ENCODE measurements around the gene SDE2. TPM values are rescaled to one million over a fixed set of nuclear protein-coding genes. Genes with fewer than 3 reads are reported as not detected.
A peak's percentile ranks its signal among the peaks of the same experiment; 100 is the strongest.

Gene SDE2
- total RNA-seq, 2 experiments from 2014 or later: 14.9 to 15.5 TPM

- DNase-seq (no peak), ATAC-seq (peak; percentile 1)
- POLR2A ChIA-PET: interaction anchor here (0.6 to 3.1 kb wide), 16 partner anchors 12 to 571 kb away, joined by 3 to 43 read pairs (median 4); partner anchors contain the start of genes H3-3A, LBR, PYCR2 and SRP9
- CTCF ChIA-PET: interaction anchor here (0.6 to 3.9 kb wide), 6 partner anchors 11 to 1850 kb away, joined by 3 to 36 read pairs (median 6); no protein-coding TSS in a partner anchor
- Mint-ChIP-seq H3K9me3 (peaks cover 2% of the 10 kb centered on the region), H3K36me3 (ENCODE audit: low read depth) (peaks cover 24% of the 10 kb centered on the region), H3K27ac (peak overlapping the region; percentile 100), H3K4me3 (peak overlapping the region; percentile 98), H3K27me3 (no peaks in the 10 kb centered on the region), H3K4me1 (ENCODE audit: low read depth) (peaks cover 62% of the 10 kb centered on the region)
- intact Hi-C loops (cut with micrococcal nuclease): loop anchor here (1.0 kb wide), 1 partner anchor 65 kb away; no protein-coding TSS in a partner anchor
- TF ChIP-seq CTCF (IDR thresholded peaks at IDR 0.05): no peak
Observed at GRCh38 chr1:225998560-225999226, 450 bp downstream of the SDE2 start.

- intact Hi-C loops (cut with micrococcal nuclease): no loop called here
- no peak for ATAC-seq
- H3K27ac Mint-ChIP-seq: peak overlapping the region; percentile 64
- ChIA-PET CTCF (interaction anchor here (0.8 to 3.9 kb wide), 4 partner anchors 10 to 68 kb away, joined by 4 to 36 read pairs (median 6); no protein-coding TSS in a partner anchor), POLR2A (interaction anchor here (0.7 to 1.7 kb wide), 7 partner anchors 10 to 85 kb away, joined by 3 to 9 read pairs (median 3); no protein-coding TSS in a partner anchor)
- H3K27me3 Mint-ChIP-seq: no peaks in the 10 kb centered on the region
- peaks cover 50% of the 10 kb centered on the region for H3K4me1 Mint-ChIP-seq (ENCODE audit: low read depth)
- DNase-seq: peak; percentile 38
- peaks cover 31% of the 10 kb centered on the region for H3K36me3 Mint-ChIP-seq (ENCODE audit: low read depth)
- H3K4me3 Mint-ChIP-seq: peak overlapping the region; percentile 98
- no peaks in the 10 kb centered on the region for H3K9me3 Mint-ChIP-seq
- TF ChIP-seq CTCF (IDR thresholded peaks at IDR 0.05): no peak
Observed at GRCh38 chr1:225996946-225997545, 2.1 kb downstream of the SDE2 start.

GRCh38 chr1:225995919-225996864, 3.0 kb downstream of the SDE2 start:
- DNase-seq (no peak), ATAC-seq (no peak)
- peak overlapping the region; percentile 48 for H3K4me3 Mint-ChIP-seq
- H3K27ac Mint-ChIP-seq: peak overlapping the region; percentile 84
- no peaks in the 10 kb centered on the region for H3K27me3 Mint-ChIP-seq
- no peaks in the 10 kb centered on the region for H3K9me3 Mint-ChIP-seq
- peaks cover 53% of the 10 kb centered on the region for H3K4me1 Mint-ChIP-seq (ENCODE audit: low read depth)
- ChIA-PET POLR2A (interaction anchor here (0.9 to 1.7 kb wide), 3 partner anchors 9 to 71 kb away, joined by 3 to 6 read pairs (median 3); no protein-coding TSS in a partner anchor), CTCF (interaction anchor here (0.8 to 3.9 kb wide), 4 partner anchors 9 to 69 kb away, joined by 3 to 36 read pairs (median 6); no protein-coding TSS in a partner anchor)
- intact Hi-C loops (cut with micrococcal nuclease): no loop called here
- TF ChIP-seq CTCF (IDR thresholded peaks at IDR 0.05): no peak
- H3K36me3 Mint-ChIP-seq (ENCODE audit: low read depth): peaks cover 39% of the 10 kb centered on the region

- no peaks in the 10 kb centered on the region for H3K27me3 Mint-ChIP-seq
- peak overlapping the region; percentile 75 for H3K27ac Mint-ChIP-seq
- intact Hi-C loops (cut with micrococcal nuclease): no loop called here
- POLR2A ChIA-PET: interaction anchor here (0.9 to 1.7 kb wide), 4 partner anchors 19 to 92 kb away, joined by 3 to 6 read pairs (median 4); partner anchors contain the start of gene H3-3A
- peaks cover 51% of the 10 kb centered on the region for H3K4me1 Mint-ChIP-seq (ENCODE audit: low read depth)
- DNase-seq (no peak), ATAC-seq (peak; percentile 59)
- H3K4me3 Mint-ChIP-seq: peak overlapping the region; percentile 11
- peaks cover 50% of the 10 kb centered on the region for H3K36me3 Mint-ChIP-seq (ENCODE audit: low read depth)
- H3K9me3 Mint-ChIP-seq: no peaks in the 10 kb centered on the region
- CTCF ChIA-PET: interaction anchor here (1.0 to 5.9 kb wide), 7 partner anchors 11 to 517 kb away, joined by 3 to 33 read pairs (median 6); no protein-coding TSS in a partner anchor
- no peak for TF ChIP-seq CTCF (IDR thresholded peaks at IDR 0.05)
Observed at GRCh38 chr1:225990705-225991464, 8.3 kb downstream of the SDE2 start.

Measured in activated CD8-positive, alpha-beta T cell treated with anti-CD3 and anti-CD28 coated beads for 36 hours (primary cell).